CD8-positive, alpha-beta memory T cell (primary cell): ENCODE data around the gene KIF16B. TPM values are rescaled to one million over a fixed set of nuclear protein-coding genes. Genes with fewer than 3 reads are reported as not detected.

ENCODE experiments used
- CTCF ChIA-PET: fragments of 350-600 bp; sonication (Branson Sonifier 250); formaldehyde crosslinking; loops from one replicate; lab custom pipeline; 2021; ENCODE audit warnings: antibody characterized with exemption; lab: Charles Lee
- POLR2A ChIA-PET: fragments of 350-600 bp; sonication (Branson Sonifier 250); formaldehyde crosslinking; loops from one replicate; lab custom pipeline; 2021; ENCODE audit warnings: antibody characterized with exemption; lab: Charles Lee
- DNase-seq, 5 donors: peaks; one replicate each; pipeline versions ENCODE4 v3.0.0 to v3.0.0-alpha.2; 2020 to 2022; ENCODE audit warnings: mixed read lengths in 1 of 5
- H3K27ac ChIP-seq: one replicate; pipeline ENCODE4 v1.7.0; 2013; ENCODE audit warnings: low read depth, mild to moderate bottlenecking, low read length, moderate library complexity
- H3K27me3 ChIP-seq: 2 replicates; pipeline ENCODE4 v1.7.0; 2013; ENCODE audit warnings: low read length, mild to moderate bottlenecking; ENCODE audit not compliant: insufficient read depth, poor library complexity, severe bottlenecking
- H3K36me3 ChIP-seq: 2 replicates; pipeline ENCODE4 v1.7.0; 2013; ENCODE audit warnings: mild to moderate bottlenecking, low read length, moderate library complexity; ENCODE audit not compliant: insufficient read depth
- H3K4me1 ChIP-seq: 2 replicates; pipeline ENCODE4 v1.7.0; 2013; ENCODE audit warnings: mild to moderate bottlenecking, low read length, moderate library complexity; ENCODE audit not compliant: insufficient read depth
- H3K4me3 ChIP-seq: 2 replicates; pipeline ENCODE4 v1.7.0; 2013; ENCODE audit warnings: mild to moderate bottlenecking, low read length
- H3K9me3 ChIP-seq: 2 replicates; pipeline ENCODE4 v1.7.0; 2013; ENCODE audit warnings: mild to moderate bottlenecking, low read length
- H3K27ac Mint-ChIP-seq, 8 donors: one replicate each; pipeline ENCODE4 v1.8.0; 2020 to 2021; ENCODE audit warnings: mixed read lengths in 8 of 8, mild to moderate bottlenecking in 6 of 8, inconsistent platforms in 3 of 8, moderate library complexity in 3 of 8
- H3K27me3 Mint-ChIP-seq, 2 donors: one replicate each; pipeline ENCODE4 v1.8.0; 2020 to 2021; ENCODE audit warnings: mixed read lengths in 2 of 2, mild to moderate bottlenecking in 1 of 2, moderate library complexity in 1 of 2
- H3K36me3 Mint-ChIP-seq, 3 donors: one replicate each; pipeline ENCODE4 v1.8.0; 2020 to 2021; ENCODE audit warnings: mixed read lengths in 3 of 3, inconsistent platforms in 1 of 3, mild to moderate bottlenecking in 1 of 3
- H3K4me1 Mint-ChIP-seq, 3 donors: one replicate each; pipeline ENCODE4 v1.8.0; 2020 to 2021; ENCODE audit warnings: mixed read lengths in 3 of 3, inconsistent platforms in 1 of 3, mild to moderate bottlenecking in 1 of 3
- H3K4me3 Mint-ChIP-seq, 7 donors: one replicate each; pipeline ENCODE4 v1.8.0; 2020 to 2021; ENCODE audit warnings: mixed read lengths in 7 of 7, mild to moderate bottlenecking in 6 of 7, moderate library complexity in 4 of 7, inconsistent platforms in 2 of 7
- H3K9me3 Mint-ChIP-seq, 5 donors: one replicate each; pipeline ENCODE4 v1.8.0; 2020 to 2022; ENCODE audit warnings: mixed read lengths in 5 of 5, mild to moderate bottlenecking in 3 of 5, moderate library complexity in 2 of 5, inconsistent platforms in 1 of 5
- polyA plus RNA-seq: library from polyadenylated mRNA; unstranded; fragments of 300-500 nt; fragmentation: Illumina TruSeq; gene quantifications from one replicate; pipeline ENCODE4 v1.2.3, GENCODE V29; 2021
- total RNA-seq, 2 experiments: library from RNA; stranded (reverse); gene quantifications; one replicate each; pipeline ENCODE4 v1.2.3, GENCODE V29; 2021

Gene KIF16B
- total and polyA plus RNA-seq, 3 experiments from 2014 or later = 3.2 to 6.0 (median 3.4) TPM

GRCh38 chr20:16477632-16478031 is 95.6 kb downstream of the KIF16B start:
- DNase-seq = no peak
- Histone ChIP-seq H3K4me3 (no peak overlapping the region), H3K9me3 (no peaks in the 10 kb centered on the region), H3K27ac (no peak overlapping the region), H3K4me1 (no peaks in the 10 kb centered on the region), H3K27me3 (no peaks in the 10 kb centered on the region), H3K36me3 (peaks cover 4% of the 10 kb centered on the region)
- peaks cover 0 to 2% (median 0%) of the 10 kb centered on the region in 3 donors for H3K4me1 Mint-ChIP-seq
- no peak overlapping the region for H3K4me3 Mint-ChIP-seq
- H3K9me3 Mint-ChIP-seq = no peaks in the 10 kb centered on the region
- ChIA-PET POLR2A (no interaction called here), CTCF (no interaction called here)
- peak overlapping the region in 1 of 8 donors; percentile 9 for H3K27ac Mint-ChIP-seq
- H3K36me3 Mint-ChIP-seq = peaks cover 0 to 5% (median 4%) of the 10 kb centered on the region in 3 donors
- no peaks in the 10 kb centered on the region for H3K27me3 Mint-ChIP-seq

- no peak for DNase-seq
- Histone ChIP-seq H3K27me3 (no peaks in the 10 kb centered on the region), H3K27ac (no peak overlapping the region), H3K9me3 (no peaks in the 10 kb centered on the region), H3K4me1 (no peaks in the 10 kb centered on the region), H3K36me3 (peaks cover 4% of the 10 kb centered on the region), H3K4me3 (no peak overlapping the region)
- Mint-ChIP-seq H3K4me1 (peaks cover 0 to 2% (median 0%) of the 10 kb centered on the region in 3 donors), H3K36me3 (peaks cover 0 to 6% (median 4%) of the 10 kb centered on the region in 3 donors), H3K4me3 (no peak overlapping the region), H3K27me3 (no peaks in the 10 kb centered on the region), H3K27ac (no peak overlapping the region), H3K9me3 (no peaks in the 10 kb centered on the region)
- ChIA-PET POLR2A (no interaction called here), CTCF (interaction anchor here (1.0 kb wide), 1 partner anchor 12 kb away, joined by 4 read pairs; no protein-coding TSS in a partner anchor)
These were observed 97.2 kb downstream of the KIF16B start for GRCh38 chr20:16476032-16476431.

GRCh38 chr20:16475225-16475624 is 98.0 kb downstream of the KIF16B start:
- no peak overlapping the region for H3K27ac ChIP-seq
- CTCF ChIA-PET = no interaction called here
- H3K27me3 ChIP-seq = no peaks in the 10 kb centered on the region
- no peak for DNase-seq
- peaks cover 4% of the 10 kb centered on the region for H3K36me3 ChIP-seq
- no peaks in the 10 kb centered on the region for H3K4me1 ChIP-seq
- H3K27me3 Mint-ChIP-seq = no peaks in the 10 kb centered on the region
- no peaks in the 10 kb centered on the region for H3K9me3 ChIP-seq
- H3K4me1 Mint-ChIP-seq = peaks cover 0 to 2% (median 0%) of the 10 kb centered on the region in 3 donors
- H3K4me3 Mint-ChIP-seq = no peak overlapping the region
- peaks cover 0 to 6% (median 4%) of the 10 kb centered on the region in 3 donors for H3K36me3 Mint-ChIP-seq
- H3K27ac Mint-ChIP-seq = no peak overlapping the region
- no peaks in the 10 kb centered on the region for H3K9me3 Mint-ChIP-seq
- POLR2A ChIA-PET = no interaction called here
- no peak overlapping the region for H3K4me3 ChIP-seq

GRCh38 chr20:16474363-16474762 is 98.9 kb downstream of the KIF16B start:
- ChIA-PET POLR2A (no interaction called here), CTCF (interaction anchor here (1.5 kb wide), 1 partner anchor 9 kb away, joined by 4 read pairs; no protein-coding TSS in a partner anchor)
- Histone ChIP-seq H3K9me3 (no peaks in the 10 kb centered on the region), H3K36me3 (no peaks in the 10 kb centered on the region), H3K4me3 (no peak overlapping the region), H3K4me1 (no peaks in the 10 kb centered on the region), H3K27me3 (no peaks in the 10 kb centered on the region), H3K27ac (no peak overlapping the region)
- Mint-ChIP-seq H3K27me3 (peaks cover 0 to 1% of the 10 kb centered on the region in 2 donors), H3K36me3 (peaks cover 0 to 5% (median 4%) of the 10 kb centered on the region in 3 donors), H3K4me3 (no peak overlapping the region), H3K27ac (peak overlapping the region in 1 of 8 donors; percentile 36), H3K4me1 (peaks cover 0 to 2% (median 0%) of the 10 kb centered on the region in 3 donors), H3K9me3 (peaks cover 0 to 2% (median 0%) of the 10 kb centered on the region in 5 donors)
- DNase-seq = no peak

GRCh38 chr20:16472045-16472872 is 101.0 kb downstream of the KIF16B start:
- H3K27ac Mint-ChIP-seq = peak overlapping the region in 1 of 8 donors; percentile 65
- H3K27me3 Mint-ChIP-seq = peaks cover 0 to 1% of the 10 kb centered on the region in 2 donors
- ChIA-PET POLR2A (no interaction called here), CTCF (no interaction called here)
- H3K9me3 Mint-ChIP-seq = peaks cover 0 to 2% (median 0%) of the 10 kb centered on the region in 5 donors
- Histone ChIP-seq H3K27me3 (no peaks in the 10 kb centered on the region), H3K4me1 (no peaks in the 10 kb centered on the region), H3K27ac (peak overlapping the region; percentile 7), H3K36me3 (no peaks in the 10 kb centered on the region), H3K9me3 (no peaks in the 10 kb centered on the region), H3K4me3 (no peak overlapping the region)
- peaks cover 0 to 5% (median 4%) of the 10 kb centered on the region in 3 donors for H3K36me3 Mint-ChIP-seq
- DNase-seq = no peak
- peaks cover 0 to 2% (median 0%) of the 10 kb centered on the region in 3 donors for H3K4me1 Mint-ChIP-seq
- H3K4me3 Mint-ChIP-seq = no peak overlapping the region

GRCh38 chr20:16469395-16469905 is 103.8 kb downstream of the KIF16B start:
- Histone ChIP-seq H3K4me3 (no peak overlapping the region), H3K4me1 (no peaks in the 10 kb centered on the region), H3K36me3 (no peaks in the 10 kb centered on the region), H3K27ac (no peak overlapping the region), H3K9me3 (no peaks in the 10 kb centered on the region), H3K27me3 (no peaks in the 10 kb centered on the region)
- Mint-ChIP-seq H3K9me3 (peaks cover 0 to 2% (median 0%) of the 10 kb centered on the region in 5 donors), H3K27ac (peak overlapping the region in 1 of 8 donors; percentile 48), H3K4me1 (peaks cover 0 to 2% (median 0%) of the 10 kb centered on the region in 3 donors), H3K27me3 (peaks cover 0 to 1% of the 10 kb centered on the region in 2 donors), H3K4me3 (no peak overlapping the region), H3K36me3 (peaks cover 2 to 13% (median 4%) of the 10 kb centered on the region in 3 donors)
- ChIA-PET CTCF (no interaction called here), POLR2A (no interaction called here)
- DNase-seq = no peak

- no peaks in the 10 kb centered on the region for H3K9me3 ChIP-seq
- Mint-ChIP-seq H3K4me3 (no peak overlapping the region), H3K9me3 (no peaks in the 10 kb centered on the region), H3K27ac (no peak overlapping the region), H3K27me3 (no peaks in the 10 kb centered on the region), H3K4me1 (peaks cover 0 to 2% (median 0%) of the 10 kb centered on the region in 3 donors), H3K36me3 (peaks cover 2 to 13% (median 3%) of the 10 kb centered on the region in 3 donors)
- no peak overlapping the region for H3K4me3 ChIP-seq
- DNase-seq = no peak
- ChIA-PET POLR2A (no interaction called here), CTCF (no interaction called here)
- H3K4me1 ChIP-seq = no peaks in the 10 kb centered on the region
- no peak overlapping the region for H3K27ac ChIP-seq
- no peaks in the 10 kb centered on the region for H3K36me3 ChIP-seq
- no peaks in the 10 kb centered on the region for H3K27me3 ChIP-seq
These were observed 110.5 kb downstream of the KIF16B start for GRCh38 chr20:16462711-16463110.
